UCSD-AML1 (cell line): Measurements from ENCODE around the gene MYO1E.
"Not testable (repeated sequence)": the region's sequence is repeated elsewhere in the genome, so short reads cannot be mapped to it uniquely, and the experiment has no call there.

Experiments used
- DNase-seq: peaks from one replicate; lab custom pipeline; 2025; ENCODE audit not compliant: unreplicated experiment; lab: John Stamatoyannopoulos, UW

MYO1E gene

GRCh38 chr15:59352683-59353082 lies 20.0 kb downstream of the MYO1E start:
- no peak for DNase-seq

- DNase-seq = no peak
Observed at GRCh38 chr15:59352189-59352588, 20.5 kb downstream of the MYO1E start.

- DNase-seq = no peak
Observed at GRCh38 chr15:59350421-59350732, 22.3 kb downstream of the MYO1E start.

GRCh38 chr15:59349680-59350420 lies 22.8 kb downstream of the MYO1E start:
- DNase-seq = peak; percentile 18

- DNase-seq = no peak
Observed at GRCh38 chr15:59347915-59348314, 24.8 kb downstream of the MYO1E start.

- no peak for DNase-seq
Observed at GRCh38 chr15:59346951-59347350, 25.7 kb downstream of the MYO1E start.

- DNase-seq = no peak
Observed at GRCh38 chr15:59345326-59345725, 27.3 kb downstream of the MYO1E start.

GRCh38 chr15:59344311-59344710 lies 28.4 kb downstream of the MYO1E start:
- DNase-seq = no peak

GRCh38 chr15:59340325-59340724 lies 32.3 kb downstream of the MYO1E start:
- no peak for DNase-seq

- no peak for DNase-seq
Observed at GRCh38 chr15:59339252-59339672, 33.4 kb downstream of the MYO1E start.

- DNase-seq = no peak
Observed at GRCh38 chr15:59338414-59338813, 34.3 kb downstream of the MYO1E start.

GRCh38 chr15:59336725-59337124 lies 35.9 kb downstream of the MYO1E start:
- DNase-seq = not testable (repeated sequence)

GRCh38 chr15:59335207-59335786 lies 37.4 kb downstream of the MYO1E start:
- no peak for DNase-seq

- DNase-seq = no peak
Observed at GRCh38 chr15:59334076-59334415, 38.6 kb downstream of the MYO1E start.

- no peak for DNase-seq
Observed at GRCh38 chr15:59333401-59334075, 39.1 kb downstream of the MYO1E start.

GRCh38 chr15:59332009-59332408 lies 40.7 kb downstream of the MYO1E start:
- DNase-seq = no peak

- DNase-seq = no peak
Observed at GRCh38 chr15:59330649-59331048, 42.0 kb downstream of the MYO1E start.

GRCh38 chr15:59329570-59330350 lies 42.9 kb downstream of the MYO1E start:
- no peak for DNase-seq

- DNase-seq = no peak
Observed at GRCh38 chr15:59329091-59329490, 43.6 kb downstream of the MYO1E start.

GRCh38 chr15:59327942-59328341 lies 44.7 kb downstream of the MYO1E start:
- peak; percentile 30 for DNase-seq

GRCh38 chr15:59326856-59327255 lies 45.8 kb downstream of the MYO1E start:
- DNase-seq = no peak
